Esophagus muscularis mucosa (tissue), 4 donors: ENCODE results near the gene SMIM14. TPM values are rescaled to one million over a fixed set of nuclear protein-coding genes. Genes with fewer than 3 reads are reported as not detected.
"Not testable (repeated sequence)": the region's sequence is repeated elsewhere in the genome, so short reads cannot be mapped to it uniquely, and the experiment has no call there.

Experiments
- DNase-seq: peaks from one replicate; pipeline ENCODE4 v3.0.0-alpha.2; 2017; ENCODE audit errors: extremely low spot score
- H3K27ac ChIP-seq, 4 donors: fragments of 200-600 bp; sonication (generic); replicated peaks in 1 of 4; 1 replicate in 3 of 4; 2 replicates in 1 of 4; pipeline ENCODE4 v1.5.1; 2016 to 2019; ENCODE audit warnings: mild to moderate bottlenecking in 1 of 4
- H3K27me3 ChIP-seq, 4 donors: fragments of 200-600 bp; sonication (generic); one replicate each; pipeline versions ENCODE4 v1.5.1 to v1.6.0; 2016 to 2019
- H3K36me3 ChIP-seq, 4 donors: fragments of 200-600 bp; sonication (generic); one replicate each; pipeline ENCODE4 v1.5.1; 2016 to 2019
- H3K4me1 ChIP-seq, 4 donors: fragments of 200-600 bp; sonication (generic); one replicate each; pipeline ENCODE4 v1.5.1; 2016 to 2019
- H3K4me3 ChIP-seq, 4 donors: fragments of 200-600 bp; sonication (generic); 1 replicate in 2 of 4; 2 replicates in 2 of 4; pipeline ENCODE4 v1.5.1; 2016 to 2019; ENCODE audit warnings: mild to moderate bottlenecking in 4 of 4, moderate library complexity in 1 of 4
- H3K9me3 ChIP-seq, 4 donors: fragments of 200-600 bp; sonication (generic); 1 replicate in 3 of 4; 2 replicates in 1 of 4; pipeline ENCODE4 v1.5.1; 2016 to 2019
- CTCF ChIP-seq, 3 experiments: fragments of 200-600 bp in 2 of 3; fragments of 450-650 bp in 1 of 3; sonication (generic) in 2 of 3; IDR thresholded peaks; one replicate each; pipeline ENCODE4 v1.5.1; 2017 to 2019; ENCODE audit warnings: antibody characterized with exemption in 3 of 3, mild to moderate bottlenecking in 2 of 3, moderate library complexity in 1 of 3
- EP300 ChIP-seq: sonication (generic); formaldehyde crosslinking; IDR thresholded peaks from one replicate; pipeline ENCODE4 v1.6.1; 2017; ENCODE audit warnings: antibody characterized with exemption
- POLR2A ChIP-seq: fragments of 450-650 bp; IDR thresholded peaks from one replicate; pipeline ENCODE4 v1.6.1; 2017; ENCODE audit warnings: antibody characterized with exemption, moderate library complexity, mild to moderate bottlenecking, low read depth
- POLR2AphosphoS5 ChIP-seq, 2 donors: sonication (generic); formaldehyde crosslinking; IDR thresholded peaks; one replicate each; pipeline ENCODE4 v1.6.1; 2017; ENCODE audit warnings: antibody characterized with exemption in 2 of 2
- WGBS: methylation state at CpG from one replicate; pipeline ENCODE4 v1.1.5; 2018; 5-methylcytosine and 5-hydroxymethylcytosine counted together
- intact Hi-C: fragments of 100-400 bp; cut with DNase I; formaldehyde crosslinking; loops from one replicate; pipeline ENCODE4 v1.15.1; 2023
- total RNA-seq, 4 donors: library from RNA; depleted of rRNA; stranded (reverse); fragments of >200 nt; gene quantifications; one replicate each; pipeline versions ENCODE4 v1.1.0 to v1.2.1, GENCODE V29; 2016

Gene SMIM14
- total RNA-seq, 4 donors from 2014 or later, result 27.3 to 39.0 (median 29.6) TPM

DNA sequence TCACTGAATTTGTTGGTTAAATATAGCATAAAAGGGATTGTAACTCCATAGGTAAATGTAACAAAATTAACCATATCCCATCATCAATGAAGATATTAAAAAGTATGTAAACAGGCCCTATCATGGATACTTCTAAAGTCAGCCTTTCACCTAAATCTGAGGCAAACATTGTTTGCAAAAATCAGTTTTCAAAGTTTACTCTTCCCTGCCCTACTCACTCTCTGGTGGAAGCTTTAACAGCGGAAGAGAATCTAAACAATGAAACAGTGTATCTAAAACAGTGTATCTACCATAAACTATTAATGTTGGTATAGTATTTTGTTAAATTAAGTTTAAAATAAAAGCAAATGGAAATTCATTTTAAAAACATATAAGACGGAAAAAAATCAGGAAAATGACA is 21.1 kb downstream of the SMIM14 start:
- no peaks in the 10 kb centered on the region for H3K36me3 ChIP-seq
- 78% methylated on average over 2 of the region's 2 CpGs for WGBS
- no peak for DNase-seq
- no peaks in the 10 kb centered on the region for H3K27me3 ChIP-seq
- H3K4me3 ChIP-seq, result no peak overlapping the region
- H3K9me3 ChIP-seq, result no peaks in the 10 kb centered on the region
- TF ChIP-seq EP300 (no peak), POLR2AphosphoS5 (IDR thresholded peaks at IDR 0.05) (no peak), POLR2A (no peak), CTCF (IDR thresholded peaks at IDR 0.05) (no peak)
- no peak overlapping the region for H3K27ac ChIP-seq
- peaks cover 12 to 77% (median 64%) of the 10 kb centered on the region in 4 donors for H3K4me1 ChIP-seq
- intact Hi-C loops, result no loop called here

GRCh38 chr4:39616651-39617050 is 22.0 kb downstream of the SMIM14 start:
- WGBS, result 78% methylated on average over 1 of the region's 1 CpG
- Histone ChIP-seq H3K27ac (peak overlapping the region in 3 of 4 donors; percentile 19 to 37 (median 31)), H3K4me1 (peaks cover 10 to 69% (median 60%) of the 10 kb centered on the region in 4 donors), H3K27me3 (no peaks in the 10 kb centered on the region), H3K36me3 (peaks cover 0 to 2% (median under 1%) of the 10 kb centered on the region in 4 donors), H3K9me3 (no peaks in the 10 kb centered on the region), H3K4me3 (no peak overlapping the region)
- intact Hi-C loops, result no loop called here
- DNase-seq, result no peak
- TF ChIP-seq POLR2AphosphoS5 (IDR thresholded peaks at IDR 0.05) (no peak), EP300 (no peak), CTCF (IDR thresholded peaks at IDR 0.05) (no peak), POLR2A (no peak)

DNA sequence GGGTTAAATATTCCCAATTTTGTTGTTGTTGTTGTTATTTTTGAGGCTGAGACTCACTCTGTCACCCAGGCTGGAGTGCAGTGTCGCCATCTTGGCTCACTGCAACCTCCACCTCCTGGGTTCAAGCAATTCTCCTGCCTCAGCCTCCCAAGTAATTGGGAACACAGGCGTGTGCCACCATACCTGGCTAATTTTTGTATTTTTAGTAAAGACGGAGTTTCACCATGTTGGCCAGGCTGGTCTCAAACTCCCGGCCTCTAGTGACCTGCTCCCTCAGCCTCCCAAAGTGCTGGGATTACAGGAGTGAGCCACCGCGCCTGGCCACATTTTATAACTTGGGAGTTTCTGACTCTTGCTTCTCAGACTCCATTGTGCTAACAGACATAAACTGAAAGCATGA is 22.6 kb downstream of the SMIM14 start:
- H3K27ac ChIP-seq, result peak overlapping the region in 3 of 4 donors; percentile 19 to 37 (median 31)
- H3K9me3 ChIP-seq, H3K27me3 ChIP-seq, intact Hi-C loops, H3K4me3 ChIP-seq, H3K36me3 ChIP-seq, DNase-seq: not testable (repeated sequence)
- 97% methylated on average over 6 of the region's 6 CpGs for WGBS
- H3K4me1 ChIP-seq, result peaks cover 9 to 64% (median 54%) of the 10 kb centered on the region in 4 donors

GRCh38 chr4:39614487-39615162 is 24.0 kb downstream of the SMIM14 start:
- no peak for DNase-seq
- TF ChIP-seq POLR2A (no peak), EP300 (no peak), POLR2AphosphoS5 (IDR thresholded peaks at IDR 0.05) (peak in 1 of 2 donors; percentile 18)
- intact Hi-C loops, result no loop called here
- Histone ChIP-seq H3K9me3 (no peaks in the 10 kb centered on the region), H3K27ac (peak overlapping the region in 2 of 4 donors; percentile 30 to 45), H3K36me3 (peaks cover 0 to 15% (median 9%) of the 10 kb centered on the region in 4 donors), H3K4me1 (peaks cover 9 to 54% (median 45%) of the 10 kb centered on the region in 4 donors), H3K27me3 (no peaks in the 10 kb centered on the region), H3K4me3 (no peak overlapping the region)
- 73% methylated on average over 3 of the region's 3 CpGs for WGBS

- peaks cover 9 to 48% (median 45%) of the 10 kb centered on the region in 4 donors for H3K4me1 ChIP-seq
- no peak for TF ChIP-seq CTCF (IDR thresholded peaks at IDR 0.05)
- TF ChIP-seq POLR2A, result no peak
- no peak for TF ChIP-seq POLR2AphosphoS5 (IDR thresholded peaks at IDR 0.05)
- no peak for TF ChIP-seq EP300
- peak overlapping the region; percentile 37 to 56 (median 47) for H3K27ac ChIP-seq
- no peak for DNase-seq
- H3K9me3 ChIP-seq, result no peaks in the 10 kb centered on the region
- H3K36me3 ChIP-seq, result peaks cover 0 to 23% (median 15%) of the 10 kb centered on the region in 4 donors
- 18% methylated on average over 2 of the region's 2 CpGs for WGBS
- H3K4me3 ChIP-seq, result no peak overlapping the region
- H3K27me3 ChIP-seq, result no peaks in the 10 kb centered on the region
- intact Hi-C loops, result no loop called here
Measured at GRCh38 chr4:39613093-39613656, 25.5 kb downstream of the SMIM14 start.
